Astrocyte of the cerebellum (primary cell): ENCODE measurements around the gene VKORC1.

ENCODE experiments used
- DNase-seq: peaks from one replicate; pipeline ENCODE4 v3.0.0-alpha.2; 2011; ENCODE audit warnings: low read depth
- H3K4me3 ChIP-seq: 2 replicates; pipeline ENCODE4 v1.5.1; 2011; ENCODE audit warnings: mild to moderate bottlenecking, low read depth, low read length, moderate library complexity
- in situ Hi-C: cut with HindIII; loops from 2 replicates; pipeline ENCODE4 v1.10.0; 2017; ENCODE audit warnings: low sequenced_read_pairs
- TF ChIP-seq, protein P1 (sequence below): IDR thresholded peaks from 2 replicates; pipeline ENCODE4 v1.5.1; 2012; ENCODE audit warnings: low read length, low read depth, moderate library complexity, mild to moderate bottlenecking; ENCODE audit errors: missing control alignments

Gene VKORC1

DNA sequence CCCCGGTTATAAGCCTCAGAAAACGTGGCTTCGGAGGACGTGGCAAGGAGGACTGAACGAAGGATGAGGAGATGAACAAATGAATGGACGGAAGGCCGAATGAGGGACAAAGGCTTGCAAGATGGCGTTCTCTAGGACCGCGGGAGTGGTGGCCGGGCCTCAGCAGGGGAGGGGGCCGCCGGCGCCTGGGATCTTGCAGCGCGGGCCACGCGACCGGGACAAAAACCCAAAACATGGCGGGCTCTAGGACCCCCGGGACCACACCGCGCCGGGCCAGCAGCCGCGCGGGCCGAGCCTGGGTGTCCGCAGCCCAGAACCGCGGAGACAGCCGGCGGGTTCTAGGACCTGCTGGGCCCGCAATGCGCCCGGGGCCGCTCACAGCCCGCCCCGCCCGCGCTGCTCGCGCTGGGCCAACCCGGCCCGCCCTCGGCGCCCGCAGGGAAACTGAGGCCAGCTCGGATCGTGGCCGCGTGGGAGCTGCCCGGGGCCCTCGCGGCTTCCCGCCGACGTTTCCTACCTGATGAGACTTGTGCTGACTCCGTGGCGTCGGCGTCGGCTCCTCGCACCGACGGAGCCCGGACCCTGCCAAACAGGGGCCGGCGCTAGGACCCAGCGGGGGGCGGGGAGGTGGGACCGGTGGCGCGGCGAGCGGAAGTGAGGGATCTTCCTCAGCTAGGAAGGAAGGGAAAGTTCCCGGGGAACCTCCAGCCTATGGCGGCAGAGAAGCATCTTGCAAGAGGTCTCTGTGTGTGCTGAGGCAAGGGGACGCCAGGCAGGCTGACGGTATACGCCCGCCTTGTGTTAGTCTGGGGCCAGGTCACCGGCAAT lies 21.2 kb downstream of the VKORC1 start:
- in situ Hi-C loops = loop anchor here (25.0 kb wide), 1 partner anchor 136 kb away; the partner anchor contains the start of gene ORAI3
- H3K4me3 ChIP-seq = peak overlapping the region; percentile 85
- TF ChIP-seq, protein P1, sequence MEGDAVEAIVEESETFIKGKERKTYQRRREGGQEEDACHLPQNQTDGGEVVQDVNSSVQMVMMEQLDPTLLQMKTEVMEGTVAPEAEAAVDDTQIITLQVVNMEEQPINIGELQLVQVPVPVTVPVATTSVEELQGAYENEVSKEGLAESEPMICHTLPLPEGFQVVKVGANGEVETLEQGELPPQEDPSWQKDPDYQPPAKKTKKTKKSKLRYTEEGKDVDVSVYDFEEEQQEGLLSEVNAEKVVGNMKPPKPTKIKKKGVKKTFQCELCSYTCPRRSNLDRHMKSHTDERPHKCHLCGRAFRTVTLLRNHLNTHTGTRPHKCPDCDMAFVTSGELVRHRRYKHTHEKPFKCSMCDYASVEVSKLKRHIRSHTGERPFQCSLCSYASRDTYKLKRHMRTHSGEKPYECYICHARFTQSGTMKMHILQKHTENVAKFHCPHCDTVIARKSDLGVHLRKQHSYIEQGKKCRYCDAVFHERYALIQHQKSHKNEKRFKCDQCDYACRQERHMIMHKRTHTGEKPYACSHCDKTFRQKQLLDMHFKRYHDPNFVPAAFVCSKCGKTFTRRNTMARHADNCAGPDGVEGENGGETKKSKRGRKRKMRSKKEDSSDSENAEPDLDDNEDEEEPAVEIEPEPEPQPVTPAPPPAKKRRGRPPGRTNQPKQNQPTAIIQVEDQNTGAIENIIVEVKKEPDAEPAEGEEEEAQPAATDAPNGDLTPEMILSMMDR = no peak
- peak; percentile 77 for DNase-seq

DNA sequence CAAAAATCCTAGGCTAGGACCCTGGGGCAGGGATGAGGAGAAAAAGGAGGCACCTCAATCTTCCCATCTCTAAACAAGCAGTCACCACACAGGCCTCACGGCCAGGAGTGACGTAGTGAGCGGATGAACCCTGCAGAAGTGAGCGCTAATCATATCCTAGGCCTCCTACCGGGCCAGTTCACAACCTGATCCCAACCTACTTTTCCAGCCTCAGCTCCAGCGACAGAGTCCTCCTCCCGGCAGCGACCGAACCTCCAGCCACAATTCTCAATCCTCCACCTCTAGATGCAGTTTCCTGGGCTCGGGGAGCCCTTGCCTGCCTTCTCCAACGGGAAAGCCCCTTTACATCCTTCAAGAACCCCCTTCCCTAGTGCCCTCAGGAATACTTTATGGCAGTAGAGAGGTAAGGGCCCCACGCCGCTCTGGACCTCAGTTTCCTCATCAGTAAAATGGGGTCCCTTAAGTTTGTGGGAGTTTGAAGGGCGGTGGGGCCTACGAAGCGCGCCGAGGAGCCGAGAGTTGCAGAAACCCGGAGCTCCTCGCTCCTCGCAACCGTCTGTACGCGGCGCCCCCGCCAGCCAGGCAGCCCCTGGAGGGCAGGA lies 22.0 kb downstream of the VKORC1 start:
- TF ChIP-seq, protein P1 = no peak
- peak overlapping the region; percentile 85 for H3K4me3 ChIP-seq
- in situ Hi-C loops = loop anchor here (25.0 kb wide), 1 partner anchor 135 kb away; the partner anchor contains the start of gene ORAI3
- DNase-seq = no peak

DNA sequence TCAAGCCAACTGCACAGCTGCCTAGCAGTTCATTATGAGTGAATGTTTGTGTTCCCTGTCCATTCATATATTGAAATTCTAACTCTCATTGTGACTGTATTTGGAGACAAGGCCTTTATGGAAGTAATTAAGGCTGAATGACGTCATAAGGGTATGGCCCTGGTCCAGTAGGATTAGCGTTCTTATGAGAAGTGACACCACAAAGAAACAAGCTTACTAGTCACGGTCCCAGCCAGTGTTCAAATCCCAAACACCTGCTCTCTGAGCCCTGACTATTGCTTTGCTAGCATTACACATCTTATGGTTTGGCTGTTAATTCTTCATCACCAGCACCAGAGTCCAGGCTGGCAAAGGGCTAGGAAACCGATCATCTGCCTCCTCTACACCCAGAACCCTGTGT lies 22.7 kb downstream of the VKORC1 start:
- TF ChIP-seq, protein P1 = no peak
- in situ Hi-C loops = loop anchor here (25.0 kb wide), 1 partner anchor 135 kb away; the partner anchor contains the start of gene ORAI3
- DNase-seq = peak; percentile 70
- H3K4me3 ChIP-seq = peak overlapping the region; percentile 85

DNA sequence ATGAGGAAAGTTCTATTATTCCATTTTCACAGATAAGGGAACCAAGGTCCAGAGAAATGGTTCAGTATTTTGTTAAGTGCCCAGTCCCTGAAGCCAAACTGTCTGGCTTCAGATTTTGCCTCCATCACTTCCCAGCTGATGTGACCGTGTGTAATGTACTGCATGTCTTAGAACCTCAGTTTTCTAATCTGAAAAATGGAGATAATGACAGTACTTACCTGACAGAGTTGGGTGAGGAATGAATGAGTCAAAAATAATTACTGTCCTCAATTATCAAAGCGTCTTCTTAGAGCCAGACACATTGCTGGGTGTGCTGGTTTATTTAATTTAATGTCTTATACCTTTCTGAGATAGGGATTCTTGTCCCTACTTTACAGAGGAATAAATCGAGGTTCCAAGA lies 27.3 kb downstream of the VKORC1 start:
- H3K4me3 ChIP-seq = no peak overlapping the region
- in situ Hi-C loops = loop anchor here (25.0 kb wide), 1 partner anchor 130 kb away; the partner anchor contains the start of gene ORAI3
- DNase-seq = no peak
- TF ChIP-seq, protein P1 = no peak

DNA sequence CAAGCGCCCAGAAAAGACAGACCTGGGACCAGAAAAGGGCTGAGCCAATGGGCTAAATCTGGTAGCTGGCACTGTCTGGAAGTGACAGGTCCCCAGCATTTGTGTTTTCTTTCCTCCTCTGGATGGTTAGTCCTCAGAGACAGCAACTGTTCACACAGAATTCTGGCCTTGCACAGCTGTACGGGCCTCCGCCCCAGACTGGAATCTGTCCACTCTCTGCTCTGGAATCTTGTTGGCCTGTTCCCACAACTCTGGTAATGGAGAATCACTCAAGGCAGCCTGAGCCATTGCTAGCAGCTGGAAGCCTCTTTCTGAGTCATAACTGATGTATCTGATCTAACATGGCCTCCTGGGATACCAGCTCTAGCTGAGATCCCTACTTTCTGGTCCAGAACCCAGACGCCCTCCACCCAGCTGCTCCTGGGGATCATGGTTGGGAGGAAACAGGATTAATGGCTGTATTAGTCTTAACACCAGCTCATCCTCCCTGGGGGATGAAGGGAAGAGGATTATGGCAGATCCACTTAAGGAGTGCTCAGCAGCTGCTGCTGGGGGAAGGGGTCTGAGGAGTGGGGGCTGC lies 29.6 kb downstream of the VKORC1 start:
- in situ Hi-C loops = loop anchor here (5.0 to 25.0 kb wide), 2 partner anchors 63 to 128 kb away; partner anchors contain the start of gene ORAI3
- DNase-seq = peak; percentile 84
- no peak overlapping the region for H3K4me3 ChIP-seq
- TF ChIP-seq, protein P1 = no peak

DNA sequence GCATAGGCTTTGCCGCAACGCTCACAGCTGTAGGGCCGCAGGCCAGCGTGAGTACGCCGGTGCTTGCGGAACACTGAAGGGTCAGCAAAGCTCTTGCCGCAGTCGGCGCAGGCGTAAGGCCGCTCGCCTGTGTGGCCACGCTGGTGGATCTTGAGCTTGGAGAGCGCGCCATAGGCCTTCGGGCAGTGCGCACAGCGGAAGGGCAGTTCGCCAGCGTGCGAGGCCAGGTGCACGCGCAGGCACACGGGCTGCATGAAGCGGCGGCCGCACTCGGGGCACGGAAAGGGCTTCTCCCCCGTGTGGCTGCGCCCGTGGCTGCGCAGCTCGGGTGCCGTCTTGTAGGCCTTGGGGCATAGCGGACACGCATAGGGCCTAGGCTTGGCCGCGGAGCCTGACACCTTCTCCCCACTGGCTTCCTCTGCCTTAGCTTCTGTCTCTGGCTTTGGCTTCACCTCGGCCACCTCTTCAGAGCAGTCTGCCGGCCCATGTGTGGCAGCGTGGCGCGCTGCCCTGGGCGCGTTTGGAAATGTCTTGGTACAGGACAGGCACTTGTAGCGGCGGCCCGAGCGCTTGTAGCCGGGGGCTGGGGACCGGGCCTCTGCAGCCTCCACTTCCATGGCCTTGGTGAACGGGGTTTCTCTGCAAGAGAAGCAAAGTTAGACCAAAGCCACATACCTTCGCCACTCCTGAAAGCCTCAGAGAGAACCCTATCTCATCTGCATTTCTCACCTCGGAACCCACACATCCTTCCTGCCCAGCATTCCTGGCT lies 30.6 kb downstream of the VKORC1 start:
- H3K4me3 ChIP-seq = no peak overlapping the region
- in situ Hi-C loops = loop anchor here (5.0 to 25.0 kb wide), 2 partner anchors 62 to 127 kb away; partner anchors contain the start of gene ORAI3
- DNase-seq = no peak
- TF ChIP-seq, protein P1 = no peak
